HG03342 (cell line): Measurements from ENCODE around the gene KIF18A.
"Not testable (repeated sequence)": the region's sequence is repeated elsewhere in the genome, so short reads cannot be mapped to it uniquely, and the experiment has no call there.

ENCODE experiments used
- ATAC-seq: cut with Tn5 transposase; IDR thresholded peaks from one replicate; pipeline ENCODE4 v1.9.1; 2021; ENCODE audit warnings: mild to moderate bottlenecking, moderate library complexity; ENCODE audit not compliant: unreplicated experiment

The KIF18A gene

GRCh38 chr11:28107191-28107749 lies 686 bp downstream of the KIF18A start:
- ATAC-seq, result no peak

GRCh38 chr11:28106353-28107043 lies 1.5 kb downstream of the KIF18A start:
- ATAC-seq, result no peak

GRCh38 chr11:28105869-28106268 lies 2.1 kb downstream of the KIF18A start:
- ATAC-seq, result no peak

GRCh38 chr11:28104984-28105383 lies 3.0 kb downstream of the KIF18A start:
- no peak for ATAC-seq

- no peak for ATAC-seq
These were observed 3.5 kb downstream of the KIF18A start for GRCh38 chr11:28104425-28104824.

- ATAC-seq, result not testable (repeated sequence)
These were observed 5.7 kb downstream of the KIF18A start for GRCh38 chr11:28102300-28102699.

GRCh38 chr11:28100665-28101064 lies 7.3 kb downstream of the KIF18A start:
- ATAC-seq, result no peak

GRCh38 chr11:28099715-28100114 lies 8.2 kb downstream of the KIF18A start:
- no peak for ATAC-seq

GRCh38 chr11:28098257-28098656 lies 9.7 kb downstream of the KIF18A start:
- no peak for ATAC-seq

GRCh38 chr11:28092786-28093185 lies 15.2 kb downstream of the KIF18A start:
- ATAC-seq, result no peak

GRCh38 chr11:28090052-28090749 lies 17.8 kb downstream of the KIF18A start:
- no peak for ATAC-seq

GRCh38 chr11:28089378-28089777 lies 18.6 kb downstream of the KIF18A start:
- no peak for ATAC-seq

GRCh38 chr11:28087693-28088092 lies 20.3 kb downstream of the KIF18A start:
- not testable (repeated sequence) for ATAC-seq

GRCh38 chr11:28087192-28087591 lies 20.8 kb downstream of the KIF18A start:
- not testable (repeated sequence) for ATAC-seq

GRCh38 chr11:28086569-28086968 lies 21.4 kb downstream of the KIF18A start:
- no peak for ATAC-seq

- ATAC-seq, result no peak
These were observed 24.8 kb downstream of the KIF18A start for GRCh38 chr11:28083118-28083517.

- ATAC-seq, result no peak
These were observed 30.4 kb downstream of the KIF18A start for GRCh38 chr11:28077521-28077920.

- ATAC-seq, result no peak
These were observed 35.6 kb downstream of the KIF18A start for GRCh38 chr11:28072321-28072720.

GRCh38 chr11:28071305-28071704 lies 36.7 kb downstream of the KIF18A start:
- ATAC-seq, result no peak

GRCh38 chr11:28058333-28058732 lies 49.6 kb downstream of the KIF18A start:
- no peak for ATAC-seq

GRCh38 chr11:28054821-28055220 lies 53.1 kb downstream of the KIF18A start:
- ATAC-seq, result no peak
